ENCODE measurements around the gene MRFAP1.

- TF ChIP-seq POLR2AphosphoS5 (IDR thresholded peaks at IDR 0.05; ENCODE audit: low read depth, low read length) (no peak), POLR2A (IDR thresholded peaks at IDR 0.05; ENCODE audit: low read depth, low read length) (no peak)
Measured at GRCh38 chr4:6688879-6689505, 48.5 kb downstream of the MRFAP1 start.
